ENCODE measurements around the gene VIL1. TPM values are rescaled to one million over a fixed set of nuclear protein-coding genes. Genes with fewer than 3 reads are reported as not detected.

The VIL1 gene
- total RNA-seq, 6 donors from 2014 or later = 0.29 to 0.76 (median 0.40) TPM; not detected in 3

DNA sequence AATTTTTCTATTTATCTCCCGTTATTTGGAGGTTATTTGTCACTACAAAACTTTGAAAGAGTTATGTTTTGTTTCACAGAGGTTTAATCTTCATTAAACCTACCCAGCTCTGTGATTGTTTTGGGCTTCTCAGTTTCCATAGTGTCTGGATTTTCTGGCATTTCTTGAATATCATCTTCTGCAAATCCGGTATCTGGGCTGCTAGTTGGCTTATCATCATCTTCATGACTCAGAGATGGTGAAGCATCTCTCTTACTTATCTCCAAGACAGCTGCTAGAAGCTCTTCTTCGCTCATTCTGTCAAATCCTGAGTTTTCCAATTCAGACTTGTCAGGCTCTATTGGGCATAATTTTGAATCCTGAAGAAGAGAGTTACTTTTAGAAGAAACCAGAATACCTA is 55.6 kb downstream of the VIL1 start:
- TF ChIP-seq EP300 (IDR thresholded peaks at IDR 0.05) (no peak), POLR2AphosphoS5 (IDR thresholded peaks at IDR 0.05) (no peak), POLR2A (IDR thresholded peaks at IDR 0.05) (no peak)
- TF ChIP-seq, protein P1, sequence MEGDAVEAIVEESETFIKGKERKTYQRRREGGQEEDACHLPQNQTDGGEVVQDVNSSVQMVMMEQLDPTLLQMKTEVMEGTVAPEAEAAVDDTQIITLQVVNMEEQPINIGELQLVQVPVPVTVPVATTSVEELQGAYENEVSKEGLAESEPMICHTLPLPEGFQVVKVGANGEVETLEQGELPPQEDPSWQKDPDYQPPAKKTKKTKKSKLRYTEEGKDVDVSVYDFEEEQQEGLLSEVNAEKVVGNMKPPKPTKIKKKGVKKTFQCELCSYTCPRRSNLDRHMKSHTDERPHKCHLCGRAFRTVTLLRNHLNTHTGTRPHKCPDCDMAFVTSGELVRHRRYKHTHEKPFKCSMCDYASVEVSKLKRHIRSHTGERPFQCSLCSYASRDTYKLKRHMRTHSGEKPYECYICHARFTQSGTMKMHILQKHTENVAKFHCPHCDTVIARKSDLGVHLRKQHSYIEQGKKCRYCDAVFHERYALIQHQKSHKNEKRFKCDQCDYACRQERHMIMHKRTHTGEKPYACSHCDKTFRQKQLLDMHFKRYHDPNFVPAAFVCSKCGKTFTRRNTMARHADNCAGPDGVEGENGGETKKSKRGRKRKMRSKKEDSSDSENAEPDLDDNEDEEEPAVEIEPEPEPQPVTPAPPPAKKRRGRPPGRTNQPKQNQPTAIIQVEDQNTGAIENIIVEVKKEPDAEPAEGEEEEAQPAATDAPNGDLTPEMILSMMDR (IDR thresholded peaks at IDR 0.05) = no peak
- no peaks in the 10 kb centered on the region for H3K27me3 ChIP-seq
- no peak overlapping the region for H3K4me3 ChIP-seq
- DNase-seq = no peak
- WGBS, 2 donors = 87 to 93% methylated on average over 3 of the region's 3 CpGs
- H3K27ac ChIP-seq = no peak overlapping the region
- peaks cover 0 to 8% (median 0%) of the 10 kb centered on the region in 4 donors for H3K4me1 ChIP-seq
- no peak for ATAC-seq (ENCODE audit: low FRiP score in 2 of 2)
- H3K9me3 ChIP-seq = no peaks in the 10 kb centered on the region
- H3K36me3 ChIP-seq = peaks cover 0 to 69% (median 8%) of the 10 kb centered on the region in 4 donors

DNA sequence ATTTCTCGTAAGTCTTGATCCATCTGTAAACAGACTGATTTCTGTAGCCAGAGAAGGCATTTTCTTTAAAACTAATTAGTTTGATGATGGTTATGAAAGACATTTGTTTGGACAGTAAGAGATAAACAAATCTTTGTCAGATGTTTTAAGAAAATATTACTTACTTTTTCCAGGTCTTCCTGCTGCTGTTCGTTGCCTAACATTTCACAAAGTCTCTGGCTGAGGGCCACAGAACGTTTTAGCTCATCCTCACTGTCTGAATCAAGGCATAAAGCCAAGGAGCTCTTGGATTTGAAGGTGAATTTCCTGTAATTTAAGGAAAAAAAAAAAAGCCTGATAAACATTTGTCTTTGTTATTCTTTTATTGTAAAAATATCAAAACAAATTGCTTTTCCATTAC is 57.8 kb downstream of the VIL1 start:
- H3K27ac ChIP-seq = peak overlapping the region in 2 of 4 donors; percentile 24 to 78
- H3K9me3 ChIP-seq = no peaks in the 10 kb centered on the region
- ATAC-seq (ENCODE audit: low FRiP score in 2 of 2) (no peak), DNase-seq (no peak)
- WGBS, 2 donors = 53 to 65% methylated on average over 3 of the region's 3 CpGs
- H3K4me1 ChIP-seq = peaks cover 0 to 8% (median 0%) of the 10 kb centered on the region in 4 donors
- H3K36me3 ChIP-seq = peaks cover 0 to 74% (median 11%) of the 10 kb centered on the region in 4 donors
- H3K27me3 ChIP-seq = no peaks in the 10 kb centered on the region
- TF ChIP-seq POLR2A (IDR thresholded peaks at IDR 0.05) = no peak
- no peak for TF ChIP-seq EP300 (IDR thresholded peaks at IDR 0.05)
- TF ChIP-seq POLR2AphosphoS5 (IDR thresholded peaks at IDR 0.05) = no peak
- TF ChIP-seq, protein P1 (IDR thresholded peaks at IDR 0.05) = no peak
- H3K4me3 ChIP-seq = no peak overlapping the region

DNA sequence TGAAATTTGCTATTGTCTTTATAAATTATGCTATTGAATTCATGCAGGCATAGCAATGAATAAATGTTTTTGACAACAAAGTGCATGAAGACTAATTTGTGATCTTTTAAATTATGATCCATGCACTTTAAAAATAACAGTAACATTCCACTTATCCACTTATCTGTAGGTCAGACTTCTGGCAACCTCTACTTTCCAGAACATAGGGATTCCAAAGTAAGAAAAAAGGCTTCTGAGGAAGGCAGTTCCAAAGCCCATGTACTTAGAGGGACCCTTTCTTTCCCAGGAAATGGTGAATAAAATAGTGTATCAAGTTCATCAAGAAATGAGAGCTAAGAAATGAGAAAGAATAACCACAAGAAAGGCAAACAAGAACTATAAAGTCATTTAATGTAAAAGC is 58.3 kb downstream of the VIL1 start:
- TF ChIP-seq POLR2A (IDR thresholded peaks at IDR 0.05) (no peak), POLR2AphosphoS5 (IDR thresholded peaks at IDR 0.05) (no peak), EP300 (IDR thresholded peaks at IDR 0.05) (no peak)
- TF ChIP-seq, protein P1 (IDR thresholded peaks at IDR 0.05) = no peak
- DNase-seq = no peak
- H3K4me3 ChIP-seq = no peak overlapping the region
- H3K27ac ChIP-seq = peak overlapping the region in 1 of 4 donors; percentile 78
- ATAC-seq (ENCODE audit: low FRiP score in 2 of 2) = no peak
- H3K9me3 ChIP-seq = no peaks in the 10 kb centered on the region
- H3K4me1 ChIP-seq = peaks cover 0 to 8% (median 0%) of the 10 kb centered on the region in 4 donors
- H3K27me3 ChIP-seq = no peaks in the 10 kb centered on the region
- peaks cover 0 to 74% (median 13%) of the 10 kb centered on the region in 4 donors for H3K36me3 ChIP-seq

DNA sequence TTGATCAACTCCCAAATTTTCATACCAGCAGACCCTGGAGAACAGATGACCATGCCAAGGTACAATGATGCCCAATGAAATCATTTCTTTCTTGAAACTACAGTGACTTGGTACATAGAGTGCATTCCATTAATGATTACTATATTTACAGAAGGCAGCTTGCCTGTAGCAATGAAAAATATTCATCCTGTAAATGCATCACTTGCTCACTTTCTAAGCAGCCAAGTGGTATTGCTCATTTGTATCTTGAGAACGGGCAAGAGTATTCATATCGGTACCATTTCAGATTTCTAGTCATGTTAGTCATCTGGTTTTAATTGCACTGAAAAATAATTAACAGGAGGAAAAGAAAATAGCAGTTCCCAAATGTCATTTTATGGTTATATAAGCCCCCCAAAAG is 59.6 kb downstream of the VIL1 start:
- no peak overlapping the region for H3K4me3 ChIP-seq
- no peak overlapping the region for H3K27ac ChIP-seq
- peaks cover 0 to 69% (median 13%) of the 10 kb centered on the region in 4 donors for H3K36me3 ChIP-seq
- ATAC-seq (ENCODE audit: low FRiP score in 2 of 2) (no peak), DNase-seq (no peak)
- TF ChIP-seq POLR2A (IDR thresholded peaks at IDR 0.05) (no peak), EP300 (IDR thresholded peaks at IDR 0.05) (no peak), POLR2AphosphoS5 (IDR thresholded peaks at IDR 0.05) (no peak)
- TF ChIP-seq, protein P1 (IDR thresholded peaks at IDR 0.05) = no peak
- no peaks in the 10 kb centered on the region for H3K27me3 ChIP-seq
- no peaks in the 10 kb centered on the region for H3K9me3 ChIP-seq
- peaks cover 0 to 8% (median 0%) of the 10 kb centered on the region in 4 donors for H3K4me1 ChIP-seq
- WGBS, 2 donors = 83 to 85% methylated on average over 2 of the region's 2 CpGs

DNA sequence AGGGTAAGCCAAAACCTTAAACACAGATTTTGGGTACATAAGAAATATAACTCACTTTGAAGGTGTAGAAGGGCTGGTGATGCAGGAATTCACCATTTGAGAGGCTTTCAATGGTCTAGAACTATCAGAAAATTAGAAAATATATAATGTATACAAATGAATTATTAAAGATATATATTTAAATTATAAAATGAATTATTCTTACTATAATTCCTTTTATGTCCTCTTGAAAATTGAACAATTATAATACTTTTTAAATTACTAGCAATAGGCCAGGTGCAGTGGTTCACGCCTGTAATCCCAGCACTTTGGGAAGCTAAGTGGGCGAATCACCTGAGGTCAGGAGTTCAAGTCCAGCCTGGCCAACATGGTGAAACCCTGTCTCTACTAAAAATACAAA is 60.7 kb downstream of the VIL1 start:
- no peaks in the 10 kb centered on the region for H3K9me3 ChIP-seq
- TF ChIP-seq POLR2AphosphoS5 (IDR thresholded peaks at IDR 0.05) = no peak
- TF ChIP-seq POLR2A (IDR thresholded peaks at IDR 0.05) = no peak
- TF ChIP-seq, protein P1 (IDR thresholded peaks at IDR 0.05) = no peak
- no peak for TF ChIP-seq EP300 (IDR thresholded peaks at IDR 0.05)
- 97% methylated on average over 2 of the region's 2 CpGs for WGBS, 2 donors
- peaks cover 0 to 69% (median 13%) of the 10 kb centered on the region in 4 donors for H3K36me3 ChIP-seq
- no peak for ATAC-seq (ENCODE audit: low FRiP score in 2 of 2)
- no peak overlapping the region for H3K4me3 ChIP-seq
- DNase-seq = no peak
- H3K27me3 ChIP-seq = no peaks in the 10 kb centered on the region
- no peak overlapping the region for H3K27ac ChIP-seq
- peaks cover 0 to 8% (median 0%) of the 10 kb centered on the region in 4 donors for H3K4me1 ChIP-seq
